ENCODE measurements around the gene MGST3. TPM values are rescaled to one million over a fixed set of nuclear protein-coding genes. Genes with fewer than 3 reads are reported as not detected.
"Not testable (repeated sequence)": the region's sequence is repeated elsewhere in the genome, so short reads cannot be mapped to it uniquely, and the experiment has no call there.

The MGST3 gene
- 100 to 1,000 TPM in 3 of 4 donors, 10 to 100 TPM in 1; 47.0 to 513 (median 407) TPM for total RNA-seq

- peak; percentile 87 to 98 (median 95) for DNase-seq
- H3K4me1 ChIP-seq: peaks cover 0 to 31% (median 2%) of the 10 kb centered on the region in 4 donors
- no peaks in the 10 kb centered on the region for H3K9me3 ChIP-seq
- H3K27me3 ChIP-seq: no peaks in the 10 kb centered on the region
- TF ChIP-seq POLR2A (IDR thresholded peaks at IDR 0.05): peak; percentile 98 to 99
- TF ChIP-seq CTCF (IDR thresholded peaks at IDR 0.05): no peak
- H3K27ac ChIP-seq: peak within 1 kb of the TSS; percentile 83 to 95 (median 91)
- H3K4me3 ChIP-seq: peak within 1 kb of the TSS; percentile 55 to 78 (median 67)
- H3K36me3 ChIP-seq: peaks cover 0 to 4% (median 0%) of the 10 kb centered on the region in 3 donors
These were observed at the start of gene MGST3 for GRCh38 chr1:165630629-165631341. Gene MGST3, plus strand, starts transcription at chr1:165631234. Its CDS starts 18,614 bp downstream, at chr1:165649848.

GRCh38 chr1:165581926-165582325 is 49.1 kb upstream of the MGST3 start:
- H3K27me3 ChIP-seq: no peaks in the 10 kb centered on the region
- H3K36me3 ChIP-seq: no peaks in the 10 kb centered on the region
- TF ChIP-seq POLR2A (IDR thresholded peaks at IDR 0.05): no peak
- TF ChIP-seq CTCF (IDR thresholded peaks at IDR 0.05): no peak
- no peak for DNase-seq
- H3K27ac ChIP-seq: no peak overlapping the region
- no peaks in the 10 kb centered on the region for H3K4me1 ChIP-seq
- H3K4me3 ChIP-seq: no peak overlapping the region
- H3K9me3 ChIP-seq: no peaks in the 10 kb centered on the region

- DNase-seq: no peak
- Histone ChIP-seq H3K27me3 (no peaks in the 10 kb centered on the region), H3K4me1 (no peaks in the 10 kb centered on the region), H3K4me3 (no peak overlapping the region), H3K36me3 (no peaks in the 10 kb centered on the region), H3K9me3 (no peaks in the 10 kb centered on the region), H3K27ac (no peak overlapping the region)
- no peak for TF ChIP-seq CTCF (IDR thresholded peaks at IDR 0.05)
- TF ChIP-seq POLR2A (IDR thresholded peaks at IDR 0.05): no peak
These were observed 44.6 kb upstream of the MGST3 start for GRCh38 chr1:165586398-165586797.

- H3K36me3 ChIP-seq, H3K9me3 ChIP-seq, H3K27me3 ChIP-seq, DNase-seq, H3K4me1 ChIP-seq, H3K27ac ChIP-seq, H3K4me3 ChIP-seq: not testable (repeated sequence)
These were observed 39.6 kb upstream of the MGST3 start for GRCh38 chr1:165591391-165591790.

GRCh38 chr1:165592945-165593823 is 37.9 kb upstream of the MGST3 start:
- H3K27me3 ChIP-seq: peaks cover 0 to 4% of the 10 kb centered on the region in 2 donors
- no peaks in the 10 kb centered on the region for H3K4me1 ChIP-seq
- H3K27ac ChIP-seq: no peak overlapping the region
- H3K9me3 ChIP-seq: no peaks in the 10 kb centered on the region
- peak; percentile 87 to 97 (median 96) for TF ChIP-seq CTCF (IDR thresholded peaks at IDR 0.05)
- no peak for TF ChIP-seq POLR2A (IDR thresholded peaks at IDR 0.05)
- peak in 2 of 3 donors; percentile 77 to 91 for DNase-seq
- H3K36me3 ChIP-seq: no peaks in the 10 kb centered on the region
- no peak overlapping the region for H3K4me3 ChIP-seq

Data from Peyer's patch (tissue), 4 donors.